ENCODE results near the gene CRTAC1.

DNA sequence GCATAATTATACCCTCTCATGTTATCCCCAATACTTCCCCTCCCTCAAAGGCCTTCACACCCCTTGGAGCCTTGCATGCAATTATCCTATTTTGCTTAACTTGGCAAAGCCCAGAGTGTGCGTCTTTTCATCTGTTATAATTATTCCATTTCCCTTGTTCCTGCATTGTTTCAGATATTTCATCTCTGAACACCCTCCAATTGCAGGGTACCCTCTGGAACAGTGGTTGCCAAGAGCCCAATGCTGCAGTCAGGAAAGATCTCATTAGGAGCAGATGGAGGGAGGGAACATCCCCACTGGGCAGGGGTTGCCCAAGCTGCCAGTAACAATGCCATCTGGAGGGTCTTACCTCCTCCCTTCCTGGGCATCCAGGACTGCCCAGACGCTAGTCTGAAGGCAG lies 199.2 kb downstream of the CRTAC1 start:
- TF ChIP-seq EZH2 (IDR thresholded peaks at IDR 0.05; ENCODE audit: borderline replicate concordance, low read depth, low read length) (no peak), ZBTB7A (IDR thresholded peaks at IDR 0.05; ENCODE audit: borderline replicate concordance, control insufficient read depth, low read depth, low read length) (no peak), ADNP (tag; IDR thresholded peaks at IDR 0.05) (no peak), CTCF (IDR thresholded peaks at IDR 0.05 in 2 of 3, conservative IDR thresholded peaks at IDR 0.05 in 1 of 3; ENCODE audit: insufficient read depth in 2 of 3, low read depth in 1 of 3, low read length in 3 of 3) (no peak), POLR2A (conservative IDR thresholded peaks at IDR 0.05) (no peak), NFYB (IDR thresholded peaks at IDR 0.05; ENCODE audit: extremely low read depth, insufficient read length) (no peak), IRF9 (tag; IDR thresholded peaks at IDR 0.05) (no peak), ZNF518B (CRISPR knock-in tag; IDR thresholded peaks at IDR 0.05) (no peak), NR2C2 (CRISPR knock-in tag; IDR thresholded peaks at IDR 0.05) (no peak), NR2C2 (tag; IDR thresholded peaks at IDR 0.05) (no peak)
